ENCODE results near the gene PWP2.

The PWP2 gene

GRCh38 chr21:44086636-44087425 is 20.4 kb upstream of the PWP2 start:
- DNase-seq (ENCODE audit: low read depth in 1 of 2, low spot score in 1 of 2), result no peak
- TF ChIP-seq SPI1 (IDR thresholded peaks at IDR 0.05; ENCODE audit: borderline replicate concordance, low read depth), result no peak
- no peak for TF ChIP-seq CTCF (IDR thresholded peaks at IDR 0.05; ENCODE audit: insufficient read depth, low read length)
- no peak for TF ChIP-seq GABPA (IDR thresholded peaks at IDR 0.05; ENCODE audit: low read depth)
- TF ChIP-seq POLR2AphosphoS5 (IDR thresholded peaks at IDR 0.05; ENCODE audit: low read depth), result no peak; the same call in 1 of the 2 replicates
- no peak for TF ChIP-seq REST (IDR thresholded peaks at IDR 0.05; ENCODE audit: insufficient replicate concordance, low read depth)
- H3K4me3 ChIP-seq (replicated peaks; ENCODE audit: insufficient read depth, low read length), result no peak overlapping the region
- H3K27ac ChIP-seq (replicated peaks), result peak overlapping the region; percentile 68
- H3K27me3 ChIP-seq (ENCODE audit: insufficient read depth, poor library complexity, severe bottlenecking), result no peaks in the 10 kb centered on the region

- DNase-seq (ENCODE audit: low read depth in 1 of 2, low spot score in 1 of 2), result peak; percentile 82 to 93
- TF ChIP-seq CTCF (IDR thresholded peaks at IDR 0.05; ENCODE audit: insufficient read depth, low read length) (no peak), GABPA (IDR thresholded peaks at IDR 0.05; ENCODE audit: low read depth) (peak; percentile 66; the same call in 1 of the 2 replicates), REST (IDR thresholded peaks at IDR 0.05; ENCODE audit: insufficient replicate concordance, low read depth) (no peak), POLR2AphosphoS5 (IDR thresholded peaks at IDR 0.05; ENCODE audit: low read depth) (peak; percentile 83), SPI1 (IDR thresholded peaks at IDR 0.05; ENCODE audit: borderline replicate concordance, low read depth) (peak; percentile 30; the same call in 1 of the 2 replicates)
- H3K4me3 ChIP-seq (replicated peaks; ENCODE audit: insufficient read depth, low read length), result peak overlapping the region; percentile 20
- H3K27me3 ChIP-seq (ENCODE audit: insufficient read depth, poor library complexity, severe bottlenecking), result no peaks in the 10 kb centered on the region
- H3K27ac ChIP-seq (replicated peaks), result peak overlapping the region; percentile 68
Observed at GRCh38 chr21:44087426-44088400, 19.5 kb upstream of the PWP2 start.

GRCh38 chr21:44088401-44088780 is 18.8 kb upstream of the PWP2 start:
- TF ChIP-seq REST (IDR thresholded peaks at IDR 0.05; ENCODE audit: insufficient replicate concordance, low read depth), result no peak
- peak overlapping the region; percentile 68 for H3K27ac ChIP-seq (replicated peaks)
- DNase-seq (ENCODE audit: low read depth in 1 of 2, low spot score in 1 of 2), result peak in 1 of 2 experiments; percentile 25
- no peaks in the 10 kb centered on the region for H3K27me3 ChIP-seq (ENCODE audit: insufficient read depth, poor library complexity, severe bottlenecking)
- H3K4me3 ChIP-seq (replicated peaks; ENCODE audit: insufficient read depth, low read length), result no peak overlapping the region
